CD14-positive monocyte (primary cell): ENCODE measurements around the gene MSL2. TPM values are rescaled to one million over a fixed set of nuclear protein-coding genes. Genes with fewer than 3 reads are reported as not detected.

Source experiments
- DNase-seq, 3 donors: peaks; one replicate each; pipeline ENCODE4 v3.0.0-alpha.2; 2011 to 2022
- H2AFZ ChIP-seq: 2 replicates; pipeline ENCODE4 v1.6.0; 2012; ENCODE audit warnings: mild to moderate bottlenecking, low read depth, low read length, inconsistent platforms; ENCODE audit not compliant: insufficient read depth, poor library complexity, severe bottlenecking
- H3K27ac ChIP-seq, 2 donors: 1 replicate in 1 of 2; 2 replicates in 1 of 2; pipeline ENCODE4 v1.5.1; 2012 to 2013; ENCODE audit warnings: low read length in 2 of 2, control low read depth in 1 of 2, inconsistent platforms in 1 of 2, low read depth in 1 of 2, mild to moderate bottlenecking in 1 of 2
- H3K27me3 ChIP-seq, 2 donors: one replicate each; pipeline versions ENCODE4 v1.6.0 to v1.6.1; 2011 to 2013; ENCODE audit warnings: low read length in 2 of 2; ENCODE audit not compliant: control insufficient read depth in 2 of 2, insufficient read depth in 2 of 2
- H3K36me3 ChIP-seq, 2 donors: replicated peaks in 1 of 2; 1 replicate in 1 of 2; 2 replicates in 1 of 2; pipeline versions ENCODE4 v1.5.1 to v1.6.1; 2012 to 2013; ENCODE audit warnings: low read length in 2 of 2, control low read depth in 1 of 2, inconsistent platforms in 1 of 2, mild to moderate bottlenecking in 1 of 2; ENCODE audit not compliant: insufficient read depth in 2 of 2, control insufficient read depth in 1 of 2
- H3K4me1 ChIP-seq, 2 donors: 1 replicate in 1 of 2; 2 replicates in 1 of 2; pipeline versions ENCODE4 v1.5.1 to v1.6.1; 2012 to 2013; ENCODE audit warnings: low read length in 2 of 2, control low read depth in 1 of 2, inconsistent platforms in 1 of 2, mild to moderate bottlenecking in 1 of 2, moderate library complexity in 1 of 2; ENCODE audit not compliant: insufficient read depth in 2 of 2, control insufficient read depth in 1 of 2
- H3K4me2 ChIP-seq: replicated peaks from 2 replicates; pipeline ENCODE3; 2012; ENCODE audit warnings: low read length, moderate library complexity, mild to moderate bottlenecking; ENCODE audit not compliant: poor library complexity, severe bottlenecking; ENCODE audit errors: extremely low read depth
- H3K4me3 ChIP-seq, 3 experiments: fragments of 200-600 bp in 1 of 3; sonication (generic) in 1 of 3; replicated peaks in 1 of 3; 1 replicate in 2 of 3; 2 replicates in 1 of 3; pipeline ENCODE4 v1.5.1; 2011 to 2013; ENCODE audit warnings: low read length in 3 of 3, mild to moderate bottlenecking in 3 of 3, control low read depth in 2 of 3, low read depth in 2 of 3, inconsistent platforms in 1 of 3, moderate library complexity in 1 of 3
- H3K79me2 ChIP-seq: 2 replicates; pipeline ENCODE4 v1.6.0; 2012; ENCODE audit warnings: mild to moderate bottlenecking, control low read depth, inconsistent platforms, low read length, moderate library complexity; ENCODE audit not compliant: insufficient read depth
- H3K9ac ChIP-seq: 2 replicates; pipeline ENCODE4 v1.6.0; 2017; ENCODE audit warnings: low read length, mild to moderate bottlenecking; ENCODE audit not compliant: insufficient read depth, poor library complexity, severe bottlenecking
- H3K9me3 ChIP-seq, 2 donors: replicated peaks in 1 of 2; 1 replicate in 1 of 2; 2 replicates in 1 of 2; pipeline versions ENCODE4 v1.5.1 to v1.6.1; 2012 to 2013; ENCODE audit warnings: low read length in 2 of 2, control low read depth in 1 of 2; ENCODE audit not compliant: control insufficient read depth in 1 of 2, insufficient read depth in 1 of 2
- H4K20me1 ChIP-seq: 2 replicates; pipeline ENCODE4 v1.6.0; 2012; ENCODE audit warnings: mild to moderate bottlenecking, low read length, control low read depth, moderate library complexity; ENCODE audit not compliant: insufficient read depth
- H3K27ac Mint-ChIP-seq, 7 donors: one replicate each; pipeline ENCODE4 v1.8.0; 2020; ENCODE audit warnings: mild to moderate bottlenecking in 7 of 7, mixed read lengths in 7 of 7, moderate library complexity in 6 of 7, inconsistent platforms in 2 of 7
- H3K27me3 Mint-ChIP-seq, 3 donors: one replicate each; pipeline ENCODE4 v1.8.0; 2021 to 2022; ENCODE audit warnings: low read depth in 3 of 3, mild to moderate bottlenecking in 3 of 3, mixed read lengths in 3 of 3, moderate library complexity in 3 of 3, inconsistent platforms in 1 of 3
- H3K36me3 Mint-ChIP-seq, 2 donors: one replicate each; pipeline ENCODE4 v1.8.0; 2020; ENCODE audit warnings: mixed read lengths in 2 of 2, inconsistent platforms in 1 of 2, mild to moderate bottlenecking in 1 of 2
- H3K4me1 Mint-ChIP-seq: one replicate; pipeline ENCODE4 v1.8.0; 2020; ENCODE audit warnings: mild to moderate bottlenecking, mixed read lengths
- H3K4me3 Mint-ChIP-seq, 2 donors: one replicate each; pipeline ENCODE4 v1.8.0; 2020; ENCODE audit warnings: mild to moderate bottlenecking in 2 of 2, mixed read lengths in 2 of 2, moderate library complexity in 1 of 2
- H3K9me3 Mint-ChIP-seq, 7 donors: one replicate each; pipeline ENCODE4 v1.8.0; 2020 to 2022; ENCODE audit warnings: mixed read lengths in 7 of 7, mild to moderate bottlenecking in 6 of 7, moderate library complexity in 6 of 7, inconsistent platforms in 2 of 7
- CTCF ChIP-seq: fragments of 200-600 bp; IDR thresholded peaks from one replicate; pipeline ENCODE4 v1.8.0; 2022; ENCODE audit warnings: antibody characterized with exemption, mild to moderate bottlenecking
- WGBS: methylation state at CpG from one replicate; pipeline ENCODE4 v1.1.5; 2013; ENCODE audit warnings: missing lambda C conversion rate; ENCODE audit not compliant: insufficient coverage; 5-methylcytosine and 5-hydroxymethylcytosine counted together
- intact Hi-C, 2 donors: fragments of 100-400 bp; cut with micrococcal nuclease; formaldehyde crosslinking; loops; one replicate each; pipeline versions ENCODE4 v1.15.0 to v1.15.1; 2023
- polyA plus RNA-seq, 3 donors: library from polyadenylated mRNA; depleted of rRNA in 1 of 3; unstranded in 2 of 3; stranded (reverse) in 1 of 3; fragments of 300-500 nt in 2 of 3; fragments of >200 nt in 1 of 3; fragmentation: Illumina TruSeq in 2 of 3; gene quantifications; 1 replicate in 2 of 3; 2 replicates in 1 of 3; pipeline ENCODE4 v1.2.3, GENCODE V29; 2012 to 2021

Gene MSL2
- polyA plus RNA-seq, 3 donors, result 13.3 to 25.5 (median 15.9) TPM

GRCh38 chr3:136189859-136190617, 6.1 kb downstream of the MSL2 start:
- Histone ChIP-seq H3K4me2 (peak overlapping the region; percentile 85), H3K4me1 (peaks cover 52 to 82% of the 10 kb centered on the region in 2 donors), H3K27me3 (no peaks in the 10 kb centered on the region), H3K36me3 (no peaks in the 10 kb centered on the region), H3K79me2 (peaks cover 100% of the 10 kb centered on the region), H2AFZ (no peak overlapping the region), H4K20me1 (peaks cover 100% of the 10 kb centered on the region), H3K4me3 (no peak overlapping the region), H3K27ac (peak overlapping the region in 1 of 2 donors; percentile 94), H3K9me3 (no peaks in the 10 kb centered on the region), H3K9ac (no peak overlapping the region)
- Mint-ChIP-seq H3K27me3 (no peaks in the 10 kb centered on the region), H3K9me3 (peaks cover 0 to 3% (median 0%) of the 10 kb centered on the region in 7 donors), H3K27ac (peak overlapping the region in 3 of 7 donors; percentile 31 to 81 (median 66)), H3K36me3 (peaks cover 6 to 21% of the 10 kb centered on the region in 2 donors), H3K4me1 (peaks cover 83% of the 10 kb centered on the region), H3K4me3 (no peak overlapping the region)
- DNase-seq, result no peak
- TF ChIP-seq CTCF, result no peak
- 100% methylated on average over 1 of the region's 11 CpGs for WGBS
- intact Hi-C loops, result loop anchor here (5.0 to 10.0 kb wide), 2 partner anchors 562 to 675 kb away; partner anchors contain the start of genes NCK1 (in 1 of the 2) and STAG1 (in 1 of the 2)

GRCh38 chr3:136189043-136189442, 7.1 kb downstream of the MSL2 start:
- H3K4me2 ChIP-seq, result no peak overlapping the region
- H3K27ac ChIP-seq, result peak overlapping the region in 1 of 2 donors; percentile 35
- peaks cover 6 to 25% of the 10 kb centered on the region in 2 donors for H3K36me3 Mint-ChIP-seq
- no peaks in the 10 kb centered on the region for H3K27me3 Mint-ChIP-seq
- peaks cover 90% of the 10 kb centered on the region for H3K4me1 Mint-ChIP-seq
- peak overlapping the region in 2 of 7 donors; percentile 46 to 77 for H3K27ac Mint-ChIP-seq
- no CpG with 5 or more reads among the region's 5 CpGs for WGBS
- intact Hi-C loops, result no loop called here
- no peak overlapping the region for H3K4me3 Mint-ChIP-seq
- H3K9ac ChIP-seq, result no peak overlapping the region
- H3K9me3 Mint-ChIP-seq, result peaks cover 0 to 3% (median 0%) of the 10 kb centered on the region in 7 donors
- peaks cover 54 to 82% of the 10 kb centered on the region in 2 donors for H3K4me1 ChIP-seq
- no peaks in the 10 kb centered on the region for H3K27me3 ChIP-seq
- H3K36me3 ChIP-seq, result no peaks in the 10 kb centered on the region
- peaks cover 100% of the 10 kb centered on the region for H3K79me2 ChIP-seq
- no peaks in the 10 kb centered on the region for H3K9me3 ChIP-seq
- DNase-seq, result no peak
- no peak overlapping the region for H2AFZ ChIP-seq
- no peak for TF ChIP-seq CTCF
- H4K20me1 ChIP-seq, result peaks cover 100% of the 10 kb centered on the region
- no peak overlapping the region for H3K4me3 ChIP-seq
